ENCODE data around the gene C1QTNF12.

- no peak for TF ChIP-seq EZH2 (IDR thresholded peaks at IDR 0.05; ENCODE audit: insufficient read depth, poor library complexity, severe bottlenecking)
- TF ChIP-seq EZH2phosphoT487 (IDR thresholded peaks at IDR 0.05; ENCODE audit: insufficient read depth, low read depth) = no peak
Measured at GRCh38 chr1:1282998-1283397, 36.5 kb upstream of the C1QTNF12 start.

All from GM23248 (cell line).